Cardiac muscle cell (in vitro differentiated cells and primary cell): Measurements from ENCODE around the gene BASP1. TPM values are rescaled to one million over a fixed set of nuclear protein-coding genes. Genes with fewer than 3 reads are reported as not detected.

Experiments used
- DNase-seq, 2 donors: peaks; one replicate each; pipeline versions ENCODE4 v3.0.0 to v3.0.0-alpha.2; 2010 to 2017; ENCODE audit warnings: low read depth in 1 of 2, low spot score in 1 of 2
- H3K27ac ChIP-seq: fragments of 200-600 bp; sonication (generic); 2 replicates; pipeline ENCODE4 v1.5.1; 2016
- H3K27me3 ChIP-seq: fragments of 200-600 bp; sonication (generic); 2 replicates; pipeline ENCODE4 v1.6.0; 2016; ENCODE audit warnings: control low read depth
- H3K36me3 ChIP-seq: fragments of 200-600 bp; sonication (generic); 2 replicates; pipeline ENCODE4 v1.5.1; 2016; ENCODE audit warnings: control low read depth
- H3K4me1 ChIP-seq: fragments of 200-600 bp; sonication (generic); 2 replicates; pipeline ENCODE4 v1.8.1; 2017; ENCODE audit warnings: low read depth, mild to moderate bottlenecking, mixed run types
- H3K4me3 ChIP-seq: fragments of 200-600 bp; sonication (generic); 2 replicates; pipeline ENCODE4 v1.5.1; 2016; ENCODE audit warnings: mild to moderate bottlenecking
- H3K9me3 ChIP-seq: fragments of 200-600 bp; sonication (generic); 2 replicates; pipeline ENCODE4 v1.5.1; 2017; ENCODE audit warnings: low read depth, mild to moderate bottlenecking, control low read depth
- CTCF ChIP-seq: IDR thresholded peaks from 2 replicates; pipeline ENCODE4 v1.5.1; 2012; ENCODE audit warnings: low read depth, mild to moderate bottlenecking, low read length
- polyA plus RNA-seq: library from polyadenylated mRNA; unstranded; fragments of >200 nt; fragmentation: Nextera tagmentation; extraction: Ambion mirVana; gene quantifications from 2 replicates; pipeline ENCODE4 v1.2.1, GENCODE V29; 2016
- total RNA-seq: library from RNA; depleted of rRNA; stranded (reverse); fragments of >200 nt; gene quantifications from 2 replicates; pipeline ENCODE4 v1.2.3, GENCODE V29; 2016

BASP1 gene
- total and polyA plus RNA-seq, 2 experiments from 2014 or later: 91.2 to 129 TPM

DNA sequence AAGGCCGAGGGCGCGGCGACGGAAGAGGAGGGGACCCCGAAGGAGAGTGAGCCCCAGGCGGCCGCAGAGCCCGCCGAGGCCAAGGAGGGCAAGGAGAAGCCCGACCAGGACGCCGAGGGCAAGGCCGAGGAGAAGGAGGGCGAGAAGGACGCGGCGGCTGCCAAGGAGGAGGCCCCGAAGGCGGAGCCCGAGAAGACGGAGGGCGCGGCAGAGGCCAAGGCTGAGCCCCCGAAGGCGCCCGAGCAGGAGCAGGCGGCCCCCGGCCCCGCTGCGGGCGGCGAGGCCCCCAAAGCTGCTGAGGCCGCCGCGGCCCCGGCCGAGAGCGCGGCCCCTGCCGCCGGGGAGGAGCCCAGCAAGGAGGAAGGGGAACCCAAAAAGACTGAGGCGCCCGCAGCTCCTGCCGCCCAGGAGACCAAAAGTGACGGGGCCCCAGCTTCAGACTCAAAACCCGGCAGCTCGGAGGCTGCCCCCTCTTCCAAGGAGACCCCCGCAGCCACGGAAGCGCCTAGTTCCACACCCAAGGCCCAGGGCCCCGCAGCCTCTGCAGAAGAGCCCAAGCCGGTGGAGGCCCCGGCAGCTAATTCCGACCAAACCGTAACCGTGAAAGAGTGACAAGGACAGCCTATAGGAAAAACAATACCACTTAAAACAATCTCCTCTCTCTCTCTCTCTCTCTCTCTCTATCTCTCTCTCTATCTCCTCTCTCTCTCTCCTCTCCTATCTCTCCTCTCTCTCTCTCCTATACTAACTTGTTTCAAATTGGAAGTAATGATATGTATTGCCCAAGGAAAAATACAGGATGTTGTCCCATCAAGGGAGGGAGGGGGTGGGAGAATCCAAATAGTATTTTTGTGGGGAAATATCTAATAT, 58.1 kb downstream of the BASP1 start:
- Histone ChIP-seq H3K27ac (no peak overlapping the region), H3K9me3 (no peaks in the 10 kb centered on the region), H3K27me3 (no peaks in the 10 kb centered on the region), H3K4me1 (no peaks in the 10 kb centered on the region), H3K4me3 (no peak overlapping the region), H3K36me3 (no peaks in the 10 kb centered on the region)
- DNase-seq: no peak
- no peak for TF ChIP-seq CTCF

- no peak overlapping the region for H3K4me3 ChIP-seq
- no peak overlapping the region for H3K27ac ChIP-seq
- H3K9me3 ChIP-seq: no peaks in the 10 kb centered on the region
- no peaks in the 10 kb centered on the region for H3K36me3 ChIP-seq
- no peak for TF ChIP-seq CTCF
- H3K27me3 ChIP-seq: no peaks in the 10 kb centered on the region
- no peak for DNase-seq
- H3K4me1 ChIP-seq: no peaks in the 10 kb centered on the region
Measured at GRCh38 chr5:17276445-17276844, 59.0 kb downstream of the BASP1 start.

- no peak overlapping the region for H3K27ac ChIP-seq
- H3K9me3 ChIP-seq: no peaks in the 10 kb centered on the region
- no peaks in the 10 kb centered on the region for H3K36me3 ChIP-seq
- no peak overlapping the region for H3K4me3 ChIP-seq
- TF ChIP-seq CTCF: no peak
- peaks cover 9% of the 10 kb centered on the region for H3K4me1 ChIP-seq
- H3K27me3 ChIP-seq: no peaks in the 10 kb centered on the region
- DNase-seq: no peak
Measured at GRCh38 chr5:17277907-17278306, 60.5 kb downstream of the BASP1 start.

DNA sequence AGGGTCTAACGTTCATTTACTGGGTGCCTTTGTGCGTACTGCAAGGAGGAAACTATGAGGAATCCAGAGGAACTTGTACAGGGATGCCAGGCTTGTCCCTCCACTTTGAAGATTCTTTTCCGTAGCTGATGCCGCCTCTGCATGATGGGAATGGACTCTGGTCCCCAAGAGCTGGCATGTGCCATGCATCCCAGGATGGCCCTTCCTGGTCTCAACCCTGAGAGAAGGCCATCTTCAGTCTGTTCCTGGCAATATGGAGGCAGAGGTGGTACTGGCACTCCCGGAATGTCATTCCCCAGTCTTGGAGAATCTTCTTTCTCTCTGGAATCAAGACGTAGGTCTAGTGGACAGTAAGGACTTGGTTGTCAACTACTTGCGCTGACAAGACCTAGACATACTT, 61.5 kb downstream of the BASP1 start:
- no peak for TF ChIP-seq CTCF
- Histone ChIP-seq H3K4me1 (peaks cover 9% of the 10 kb centered on the region), H3K27ac (no peak overlapping the region), H3K4me3 (no peak overlapping the region), H3K9me3 (no peaks in the 10 kb centered on the region), H3K36me3 (no peaks in the 10 kb centered on the region), H3K27me3 (no peaks in the 10 kb centered on the region)
- no peak for DNase-seq

GRCh38 chr5:17279487-17279886, 62.1 kb downstream of the BASP1 start:
- DNase-seq: no peak
- Histone ChIP-seq H3K27me3 (no peaks in the 10 kb centered on the region), H3K27ac (no peak overlapping the region), H3K4me1 (peaks cover 9% of the 10 kb centered on the region), H3K9me3 (no peaks in the 10 kb centered on the region), H3K4me3 (no peak overlapping the region), H3K36me3 (no peaks in the 10 kb centered on the region)
- no peak for TF ChIP-seq CTCF
